ENCODE results near the gene ATXN7L1.

Gene ATXN7L1

DNA sequence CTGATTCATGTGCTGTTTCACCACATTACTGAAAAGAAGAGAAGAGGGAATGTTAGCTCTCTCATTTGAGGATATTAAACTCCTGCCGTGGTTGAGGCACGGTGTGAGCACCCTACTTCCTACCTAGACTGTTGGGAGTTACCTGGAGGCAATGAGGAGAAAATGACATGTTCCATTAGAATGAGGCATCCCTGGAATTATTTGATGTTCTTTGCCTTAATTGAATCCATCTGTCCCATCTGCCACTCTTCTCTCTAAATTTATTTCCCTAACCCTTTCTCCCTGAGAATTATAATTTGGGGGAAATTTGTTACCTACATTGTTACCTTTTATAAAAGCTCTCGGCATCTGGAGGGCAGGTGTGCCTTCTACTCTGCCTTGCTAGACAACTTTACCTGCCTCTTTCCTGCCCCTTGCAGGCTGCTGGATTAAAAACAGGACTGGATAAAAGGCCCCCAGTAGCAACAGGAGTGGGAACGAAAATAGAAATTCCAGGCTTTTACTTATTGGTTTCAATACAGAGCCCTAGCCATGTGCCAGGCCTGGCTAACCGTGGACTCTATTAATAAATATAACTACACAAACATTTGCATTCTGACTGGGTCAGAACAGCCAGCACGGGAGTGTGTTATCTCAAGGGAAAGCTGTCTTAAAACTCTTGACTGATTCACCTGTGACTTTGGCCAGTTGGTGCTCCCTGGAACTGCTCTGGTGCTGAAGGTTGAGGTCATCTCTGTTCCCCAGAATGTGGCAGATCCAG lies 4.4 kb upstream of the ATXN7L1 start:
- TF ChIP-seq ZFP30 (CRISPR knock-in tag; IDR thresholded peaks at IDR 0.05) (no peak), PPARA (CRISPR knock-in tag; IDR thresholded peaks at IDR 0.05; ENCODE audit: borderline replicate concordance) (no peak), CSRNP3 (CRISPR knock-in tag; IDR thresholded peaks at IDR 0.05) (no peak), TOX (CRISPR knock-in tag; IDR thresholded peaks at IDR 0.05; ENCODE audit: borderline replicate concordance) (no peak), ZNF8 (CRISPR knock-in tag; IDR thresholded peaks at IDR 0.05) (no peak), ARNTL (CRISPR knock-in tag; IDR thresholded peaks at IDR 0.05; ENCODE audit: borderline replicate concordance, low read depth) (no peak), TSHZ2 (CRISPR knock-in tag; IDR thresholded peaks at IDR 0.05) (no peak), ZNF565 (CRISPR knock-in tag; conservative IDR thresholded peaks at IDR 0.05; ENCODE audit: low read depth) (no peak), ZFP3 (CRISPR knock-in tag; IDR thresholded peaks at IDR 0.05) (no peak), ZC3H10 (CRISPR knock-in tag; IDR thresholded peaks at IDR 0.05) (no peak), ZNF70 (CRISPR knock-in tag; IDR thresholded peaks at IDR 0.05) (no peak)
- TF ChIP-seq, protein P1, sequence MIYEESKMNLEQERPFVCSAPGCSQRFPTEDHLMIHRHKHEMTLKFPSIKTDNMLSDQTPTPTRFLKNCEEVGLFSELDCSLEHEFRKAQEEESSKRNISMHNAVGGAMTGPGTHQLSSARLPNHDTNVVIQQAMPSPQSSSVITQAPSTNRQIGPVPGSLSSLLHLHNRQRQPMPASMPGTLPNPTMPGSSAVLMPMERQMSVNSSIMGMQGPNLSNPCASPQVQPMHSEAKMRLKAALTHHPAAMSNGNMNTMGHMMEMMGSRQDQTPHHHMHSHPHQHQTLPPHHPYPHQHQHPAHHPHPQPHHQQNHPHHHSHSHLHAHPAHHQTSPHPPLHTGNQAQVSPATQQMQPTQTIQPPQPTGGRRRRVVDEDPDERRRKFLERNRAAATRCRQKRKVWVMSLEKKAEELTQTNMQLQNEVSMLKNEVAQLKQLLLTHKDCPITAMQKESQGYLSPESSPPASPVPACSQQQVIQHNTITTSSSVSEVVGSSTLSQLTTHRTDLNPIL (CRISPR knock-in tag; IDR thresholded peaks at IDR 0.05; ENCODE audit: low read depth), result no peak
- TF ChIP-seq, protein P2, sequence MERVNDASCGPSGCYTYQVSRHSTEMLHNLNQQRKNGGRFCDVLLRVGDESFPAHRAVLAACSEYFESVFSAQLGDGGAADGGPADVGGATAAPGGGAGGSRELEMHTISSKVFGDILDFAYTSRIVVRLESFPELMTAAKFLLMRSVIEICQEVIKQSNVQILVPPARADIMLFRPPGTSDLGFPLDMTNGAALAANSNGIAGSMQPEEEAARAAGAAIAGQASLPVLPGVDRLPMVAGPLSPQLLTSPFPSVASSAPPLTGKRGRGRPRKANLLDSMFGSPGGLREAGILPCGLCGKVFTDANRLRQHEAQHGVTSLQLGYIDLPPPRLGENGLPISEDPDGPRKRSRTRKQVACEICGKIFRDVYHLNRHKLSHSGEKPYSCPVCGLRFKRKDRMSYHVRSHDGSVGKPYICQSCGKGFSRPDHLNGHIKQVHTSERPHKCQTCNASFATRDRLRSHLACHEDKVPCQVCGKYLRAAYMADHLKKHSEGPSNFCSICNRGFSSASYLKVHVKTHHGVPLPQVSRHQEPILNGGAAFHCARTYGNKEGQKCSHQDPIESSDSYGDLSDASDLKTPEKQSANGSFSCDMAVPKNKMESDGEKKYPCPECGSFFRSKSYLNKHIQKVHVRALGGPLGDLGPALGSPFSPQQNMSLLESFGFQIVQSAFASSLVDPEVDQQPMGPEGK (CRISPR knock-in tag; IDR thresholded peaks at IDR 0.05; ENCODE audit: borderline replicate concordance), result no peak
- TF ChIP-seq, protein P3, sequence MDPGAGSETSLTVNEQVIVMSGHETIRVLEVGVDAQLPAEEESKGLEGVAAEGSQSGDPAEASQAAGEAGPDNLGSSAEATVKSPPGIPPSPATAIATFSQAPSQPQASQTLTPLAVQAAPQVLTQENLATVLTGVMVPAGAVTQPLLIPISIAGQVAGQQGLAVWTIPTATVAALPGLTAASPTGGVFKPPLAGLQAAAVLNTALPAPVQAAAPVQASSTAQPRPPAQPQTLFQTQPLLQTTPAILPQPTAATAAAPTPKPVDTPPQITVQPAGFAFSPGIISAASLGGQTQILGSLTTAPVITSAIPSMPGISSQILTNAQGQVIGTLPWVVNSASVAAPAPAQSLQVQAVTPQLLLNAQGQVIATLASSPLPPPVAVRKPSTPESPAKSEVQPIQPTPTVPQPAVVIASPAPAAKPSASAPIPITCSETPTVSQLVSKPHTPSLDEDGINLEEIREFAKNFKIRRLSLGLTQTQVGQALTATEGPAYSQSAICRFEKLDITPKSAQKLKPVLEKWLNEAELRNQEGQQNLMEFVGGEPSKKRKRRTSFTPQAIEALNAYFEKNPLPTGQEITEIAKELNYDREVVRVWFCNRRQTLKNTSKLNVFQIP (CRISPR knock-in tag; IDR thresholded peaks at IDR 0.05; ENCODE audit: borderline replicate concordance, low read depth), result no peak
- no peak for ATAC-seq

DNA sequence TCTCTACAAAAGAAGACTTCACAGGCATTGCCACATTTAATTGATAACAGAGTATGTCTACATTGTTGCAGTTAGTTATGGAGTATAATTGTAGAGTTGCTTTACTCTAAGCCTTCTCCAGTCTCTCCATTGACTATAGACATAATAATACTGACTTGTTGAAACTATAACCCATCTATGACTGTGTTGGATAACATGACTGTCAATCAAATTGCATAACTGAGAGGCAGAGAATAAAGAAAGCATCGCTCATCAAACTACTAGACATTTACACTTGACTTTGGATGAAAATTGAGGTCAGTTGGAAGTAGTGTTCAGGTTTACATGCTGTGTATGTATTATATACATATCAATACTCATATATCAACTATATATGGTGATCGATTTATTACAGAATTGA lies 3.4 kb upstream of the ATXN7L1 start:
- no peak for ATAC-seq
- TF ChIP-seq ISL1 (CRISPR knock-in tag; IDR thresholded peaks at IDR 0.05) (no peak), ZC3H10 (CRISPR knock-in tag; IDR thresholded peaks at IDR 0.05) (no peak), CSDC2 (CRISPR knock-in tag; IDR thresholded peaks at IDR 0.05) (no peak), TSHZ2 (CRISPR knock-in tag; IDR thresholded peaks at IDR 0.05) (no peak), SNAI2 (CRISPR knock-in tag; IDR thresholded peaks at IDR 0.05) (no peak), OSR1 (CRISPR knock-in tag; IDR thresholded peaks at IDR 0.05) (no peak), CSRNP3 (CRISPR knock-in tag; IDR thresholded peaks at IDR 0.05) (no peak), GLIS3 (CRISPR knock-in tag; IDR thresholded peaks at IDR 0.05) (no peak), TCF4 (CRISPR knock-in tag; IDR thresholded peaks at IDR 0.05; ENCODE audit: borderline replicate concordance) (no peak), ZNF8 (CRISPR knock-in tag; IDR thresholded peaks at IDR 0.05) (no peak), ZNF565 (CRISPR knock-in tag; conservative IDR thresholded peaks at IDR 0.05; ENCODE audit: low read depth) (no peak), PPARA (CRISPR knock-in tag; IDR thresholded peaks at IDR 0.05; ENCODE audit: borderline replicate concordance) (no peak), TOX (CRISPR knock-in tag; IDR thresholded peaks at IDR 0.05; ENCODE audit: borderline replicate concordance) (no peak), ZNF70 (CRISPR knock-in tag; IDR thresholded peaks at IDR 0.05) (no peak), BACH2 (CRISPR knock-in tag; IDR thresholded peaks at IDR 0.05; ENCODE audit: borderline replicate concordance) (no peak)
